ENCODE data around the gene PAX8.

PAX8 gene

GRCh38 chr2:113224647-113225236 lies 54.0 kb downstream of the PAX8 start:
- DNase-seq (ENCODE audit: low read depth in 2 of 2, low spot score in 1 of 2), result no peak

GRCh38 chr2:113223813-113224212 lies 54.9 kb downstream of the PAX8 start:
- no peak for DNase-seq (ENCODE audit: low read depth in 2 of 2, low spot score in 1 of 2)

- DNase-seq (ENCODE audit: low read depth in 2 of 2, low spot score in 1 of 2), result no peak
Observed at GRCh38 chr2:113221846-113222245, 56.9 kb downstream of the PAX8 start.

- no peak for DNase-seq (ENCODE audit: low read depth in 2 of 2, low spot score in 1 of 2)
Observed at GRCh38 chr2:113220970-113221708, 57.6 kb downstream of the PAX8 start.

- DNase-seq (ENCODE audit: low read depth in 2 of 2, low spot score in 1 of 2), result no peak
Observed at GRCh38 chr2:113219889-113220641, 58.7 kb downstream of the PAX8 start.

GRCh38 chr2:113219525-113219888 lies 59.2 kb downstream of the PAX8 start:
- no peak for DNase-seq (ENCODE audit: low read depth in 2 of 2, low spot score in 1 of 2)

- no peak for DNase-seq (ENCODE audit: low read depth in 2 of 2, low spot score in 1 of 2)
Observed at GRCh38 chr2:113219092-113219441, 59.7 kb downstream of the PAX8 start.

GRCh38 chr2:113218283-113219091 lies 60.2 kb downstream of the PAX8 start:
- DNase-seq (ENCODE audit: low read depth in 2 of 2, low spot score in 1 of 2), result no peak

- DNase-seq (ENCODE audit: low read depth in 2 of 2, low spot score in 1 of 2), result no peak
Observed at GRCh38 chr2:113217455-113218282, 61.1 kb downstream of the PAX8 start.

- DNase-seq (ENCODE audit: low read depth in 2 of 2, low spot score in 1 of 2), result no peak
Observed at GRCh38 chr2:113216891-113217454, 61.7 kb downstream of the PAX8 start.

GRCh38 chr2:113216321-113216720 lies 62.4 kb downstream of the PAX8 start:
- DNase-seq (ENCODE audit: low read depth in 2 of 2, low spot score in 1 of 2), result no peak

- no peak for DNase-seq (ENCODE audit: low read depth in 2 of 2, low spot score in 1 of 2)
Observed at GRCh38 chr2:113215056-113215455, 63.7 kb downstream of the PAX8 start.

- DNase-seq (ENCODE audit: low read depth in 2 of 2, low spot score in 1 of 2), result no peak
Observed at GRCh38 chr2:113214141-113214540, 64.6 kb downstream of the PAX8 start.

- no peak for DNase-seq (ENCODE audit: low read depth in 2 of 2, low spot score in 1 of 2)
Observed at GRCh38 chr2:113213061-113213930, 65.4 kb downstream of the PAX8 start.

- DNase-seq (ENCODE audit: low read depth in 2 of 2, low spot score in 1 of 2), result no peak
Observed at GRCh38 chr2:113212245-113213060, 66.3 kb downstream of the PAX8 start.

- no peak for DNase-seq (ENCODE audit: low read depth in 2 of 2, low spot score in 1 of 2)
Observed at GRCh38 chr2:113211226-113212105, 67.3 kb downstream of the PAX8 start.

GRCh38 chr2:113209646-113210171 lies 69.0 kb downstream of the PAX8 start:
- DNase-seq (ENCODE audit: low read depth in 2 of 2, low spot score in 1 of 2), result no peak

All from stimulated activated CD8-positive, alpha-beta memory T cell treated with anti-CD3 and anti-CD28 coated beads, Interleukin-4, amount 100 ng/mL, for 1 hour (primary cell).